Measurements from ENCODE around the gene TNIK.
A peak's percentile ranks its signal among the peaks of the same experiment; 100 is the strongest.
"Not testable (repeated sequence)": the region's sequence is repeated elsewhere in the genome, so short reads cannot be mapped to it uniquely, and the experiment has no call there.

Gene TNIK

GRCh38 chr3:171393032-171393744, 67.0 kb downstream of the TNIK start:
- no peak overlapping the region for H3K4me3 ChIP-seq
- H3K27ac ChIP-seq = no peak overlapping the region

GRCh38 chr3:171391432-171391831, 68.8 kb downstream of the TNIK start:
- no peak overlapping the region for H3K4me3 ChIP-seq
- H3K27ac ChIP-seq = no peak overlapping the region

- no peak overlapping the region for H3K27ac ChIP-seq
- no peak overlapping the region for H3K4me3 ChIP-seq
Observed at GRCh38 chr3:171390051-171390941, 69.9 kb downstream of the TNIK start.

GRCh38 chr3:171389491-171389890, 70.7 kb downstream of the TNIK start:
- no peak overlapping the region for H3K27ac ChIP-seq
- no peak overlapping the region for H3K4me3 ChIP-seq

GRCh38 chr3:171388527-171388926, 71.7 kb downstream of the TNIK start:
- H3K27ac ChIP-seq = no peak overlapping the region
- H3K4me3 ChIP-seq = no peak overlapping the region

GRCh38 chr3:171387062-171387461, 73.1 kb downstream of the TNIK start:
- no peak overlapping the region for H3K4me3 ChIP-seq
- H3K27ac ChIP-seq = no peak overlapping the region

- H3K27ac ChIP-seq = no peak overlapping the region
- no peak overlapping the region for H3K4me3 ChIP-seq
Observed at GRCh38 chr3:171385086-171385485, 75.1 kb downstream of the TNIK start.

GRCh38 chr3:171384101-171384891, 75.9 kb downstream of the TNIK start:
- Histone ChIP-seq H3K4me3 (no peak overlapping the region), H3K27ac (no peak overlapping the region)

- Histone ChIP-seq H3K27ac (no peak overlapping the region), H3K4me3 (no peak overlapping the region)
Observed at GRCh38 chr3:171383206-171384018, 76.8 kb downstream of the TNIK start.

- H3K4me3 ChIP-seq, H3K27ac ChIP-seq: not testable (repeated sequence)
Observed at GRCh38 chr3:171382347-171382746, 77.9 kb downstream of the TNIK start.

GRCh38 chr3:171380711-171381425, 79.3 kb downstream of the TNIK start:
- Histone ChIP-seq H3K4me3 (no peak overlapping the region), H3K27ac (no peak overlapping the region)

GRCh38 chr3:171379961-171380483, 80.2 kb downstream of the TNIK start:
- Histone ChIP-seq H3K4me3 (no peak overlapping the region), H3K27ac (no peak overlapping the region)

- no peak overlapping the region for H3K27ac ChIP-seq
- H3K4me3 ChIP-seq = no peak overlapping the region
Observed at GRCh38 chr3:171379281-171379680, 80.9 kb downstream of the TNIK start.

GRCh38 chr3:171378586-171378985, 81.6 kb downstream of the TNIK start:
- H3K4me3 ChIP-seq = no peak overlapping the region

GRCh38 chr3:171377859-171378258, 82.3 kb downstream of the TNIK start:
- Histone ChIP-seq H3K27ac (no peak overlapping the region), H3K4me3 (no peak overlapping the region)

More at GRCh38 chr3:171378586-171378985, 81.6 kb downstream of the TNIK start:
- H3K27ac ChIP-seq = no peak overlapping the region

- Histone ChIP-seq H3K27ac (no peak overlapping the region), H3K4me3 (no peak overlapping the region)
Observed at GRCh38 chr3:171376596-171376947, 83.6 kb downstream of the TNIK start.

GRCh38 chr3:171375666-171376595, 84.3 kb downstream of the TNIK start:
- Histone ChIP-seq H3K27ac (peak overlapping the region in 3 of 21 experiments; percentile 22 to 51 (median 25)), H3K4me3 (no peak overlapping the region)

Measured in skin epidermis (tissue), 12 donors.